NCI-H2171 (cell line): ENCODE results near the gene CDK19.
"Not testable (repeated sequence)": the region's sequence is repeated elsewhere in the genome, so short reads cannot be mapped to it uniquely, and the experiment has no call there.

Experiments
- DNase-seq: peaks from one replicate; lab custom pipeline; 2025; lab: John Stamatoyannopoulos, UW

The CDK19 gene

DNA sequence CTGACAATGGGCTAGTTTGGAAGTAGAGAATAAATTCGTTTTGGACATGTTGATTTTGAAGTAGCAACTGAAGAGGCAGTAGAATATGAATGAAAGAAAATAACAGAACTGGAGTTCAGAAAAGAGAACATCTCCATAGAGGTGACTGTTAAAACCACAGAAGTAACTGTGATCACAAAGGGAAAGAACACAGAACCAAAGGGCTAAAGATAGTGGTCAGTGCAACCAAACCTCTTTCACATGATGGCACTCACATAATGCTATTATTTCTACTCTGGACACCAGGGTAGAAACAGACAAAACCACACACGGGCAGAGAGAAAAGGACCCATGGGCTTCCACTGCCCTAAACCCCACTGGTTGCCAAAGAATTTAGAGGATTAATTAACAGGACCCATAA lies 58.5 kb downstream of the CDK19 start:
- DNase-seq = no peak

DNA sequence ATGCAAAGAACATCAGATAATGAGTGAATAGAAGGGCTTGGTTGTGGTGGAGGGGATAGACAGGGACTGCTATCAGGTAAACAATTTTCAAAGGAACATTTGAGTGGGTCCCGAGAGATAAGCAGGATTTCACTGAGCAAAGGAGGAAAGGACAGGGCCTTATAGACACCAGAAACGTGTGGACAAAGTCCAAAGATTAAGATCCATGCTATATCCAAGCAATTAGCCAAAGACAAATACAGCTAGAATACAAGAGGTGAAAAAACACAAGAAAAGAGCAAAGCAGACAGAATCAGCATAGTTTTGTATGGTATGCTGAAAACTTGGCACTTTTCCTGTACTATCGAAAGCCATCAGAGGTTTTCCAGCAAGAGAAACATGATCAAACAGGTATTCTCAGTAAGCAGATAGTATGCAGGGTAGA lies 59.8 kb downstream of the CDK19 start:
- no peak for DNase-seq

DNA sequence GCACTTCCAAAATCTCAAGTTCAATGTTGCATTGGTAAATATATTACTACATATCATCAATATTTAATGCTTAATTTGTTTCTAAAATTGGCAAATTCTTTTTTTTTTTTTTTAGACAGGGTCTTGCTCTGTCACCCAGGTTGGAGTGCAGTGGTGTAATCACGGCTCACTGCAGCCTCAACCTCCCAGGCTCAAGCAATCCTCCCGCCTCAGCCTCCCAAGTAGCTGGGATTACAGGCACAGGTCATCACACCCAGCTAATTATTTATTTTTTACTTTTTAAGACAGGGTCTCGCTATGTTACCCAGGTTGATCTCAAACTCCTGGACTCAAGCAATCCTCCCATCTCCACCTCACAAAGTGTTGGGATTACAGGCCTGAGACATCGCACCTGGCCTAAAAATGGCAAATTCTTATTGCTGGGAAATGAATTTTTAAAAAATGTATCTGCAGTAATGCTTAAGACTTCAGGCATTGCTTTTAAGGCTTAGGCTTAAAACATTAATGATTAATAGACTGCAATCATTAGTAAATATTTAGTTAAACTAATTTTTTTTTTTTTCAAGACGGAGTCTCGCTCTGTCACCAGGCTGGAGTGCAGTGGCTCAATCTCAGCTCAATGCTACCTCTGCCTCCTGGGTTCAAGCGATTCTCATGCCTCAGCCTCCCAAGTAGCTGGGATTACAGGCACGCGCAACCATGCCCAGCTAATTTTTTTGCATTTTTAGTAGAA lies 61.2 kb downstream of the CDK19 start:
- not testable (repeated sequence) for DNase-seq

DNA sequence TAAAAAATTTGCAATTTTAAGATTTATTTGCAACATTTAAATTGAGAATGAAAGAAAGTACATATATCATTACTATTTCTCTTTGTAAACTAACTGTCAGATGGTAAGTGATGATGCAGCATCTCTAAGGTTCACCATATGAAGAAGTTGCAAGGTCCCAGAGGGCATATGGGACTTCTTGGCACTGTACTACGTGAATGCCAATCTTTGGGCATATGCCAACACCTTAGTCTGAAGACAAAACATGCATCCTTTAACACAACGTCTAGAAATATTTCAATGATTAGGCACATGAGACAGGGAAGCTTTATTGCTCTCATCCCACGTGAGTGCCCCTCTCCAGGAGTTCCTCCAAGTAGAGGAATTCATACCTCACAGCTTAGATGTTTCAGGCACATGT lies 66.8 kb downstream of the CDK19 start:
- peak; percentile 22 for DNase-seq

DNA sequence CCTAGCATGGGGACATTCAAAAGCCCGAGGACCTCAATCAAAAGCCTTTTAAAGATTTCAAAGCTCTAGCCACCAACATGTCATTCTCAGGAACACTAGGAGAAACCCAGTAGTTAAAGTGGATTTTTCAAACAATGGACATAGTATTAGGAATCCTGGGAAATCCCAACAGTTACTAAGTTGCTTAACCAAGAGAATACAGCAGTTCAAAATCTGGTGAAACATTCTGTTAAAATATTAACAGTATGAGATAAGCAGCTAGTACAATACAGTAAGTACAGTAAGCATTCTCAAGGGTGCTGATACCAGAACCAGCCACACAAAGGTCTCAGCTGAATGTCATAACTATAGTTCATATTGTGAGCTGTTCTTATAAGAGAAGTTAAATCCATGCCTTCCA lies 68.6 kb downstream of the CDK19 start:
- DNase-seq = no peak

DNA sequence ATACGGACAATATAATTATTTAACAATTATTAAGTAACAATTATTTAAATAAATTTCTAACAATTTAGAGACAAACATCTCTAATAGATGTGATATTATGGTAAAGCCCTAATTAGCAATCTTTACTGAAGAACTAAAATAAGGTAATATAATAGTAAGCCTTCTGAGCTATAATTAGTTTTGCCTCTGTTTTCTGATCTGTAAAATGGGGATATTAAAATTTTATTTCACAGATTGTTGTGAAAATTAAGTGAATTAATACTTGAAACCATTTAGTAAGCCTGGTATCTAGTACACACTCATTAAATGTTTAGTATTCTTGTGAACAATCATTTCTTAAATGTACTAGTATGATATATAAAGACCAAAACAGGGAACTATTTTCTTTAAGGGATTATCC lies 70.3 kb downstream of the CDK19 start:
- DNase-seq = no peak

DNA sequence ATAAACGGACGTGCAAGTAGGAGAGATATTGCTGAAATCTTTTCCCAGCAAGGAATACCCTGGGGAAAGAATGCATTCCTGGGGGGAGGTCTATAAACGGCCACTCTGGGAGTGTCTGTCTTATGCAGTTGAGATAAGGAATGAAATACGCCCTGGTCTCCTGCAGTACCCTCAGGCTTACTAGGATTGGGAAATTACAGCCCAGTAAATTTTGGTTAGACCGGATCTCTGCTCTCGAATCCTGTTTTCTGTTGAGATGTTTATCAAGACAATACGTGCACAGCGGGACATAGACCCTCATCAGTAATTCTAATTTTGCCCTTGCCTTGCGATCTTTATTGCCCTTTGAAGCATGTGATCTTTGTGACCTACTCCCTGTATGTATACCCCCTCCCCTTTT lies 72.7 kb downstream of the CDK19 start:
- not testable (repeated sequence) for DNase-seq

DNA sequence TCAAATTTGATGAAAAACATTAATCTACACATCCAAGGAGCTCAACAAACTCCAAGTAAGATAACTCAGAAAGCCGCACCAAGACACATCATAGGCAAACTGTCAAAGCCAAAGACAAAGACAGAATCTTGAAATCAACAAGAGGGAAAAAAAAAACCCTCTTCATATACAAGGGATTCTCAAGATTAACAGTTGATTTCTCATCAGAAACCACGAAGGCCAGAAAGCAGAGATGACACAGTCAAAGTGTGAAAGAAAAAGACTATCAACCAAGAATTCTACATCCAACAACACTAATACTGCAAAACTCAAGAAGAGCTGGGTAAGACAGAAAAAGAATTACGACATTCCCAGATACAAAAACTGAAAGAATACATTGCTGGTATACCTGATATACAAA lies 73.8 kb downstream of the CDK19 start:
- no peak for DNase-seq

DNA sequence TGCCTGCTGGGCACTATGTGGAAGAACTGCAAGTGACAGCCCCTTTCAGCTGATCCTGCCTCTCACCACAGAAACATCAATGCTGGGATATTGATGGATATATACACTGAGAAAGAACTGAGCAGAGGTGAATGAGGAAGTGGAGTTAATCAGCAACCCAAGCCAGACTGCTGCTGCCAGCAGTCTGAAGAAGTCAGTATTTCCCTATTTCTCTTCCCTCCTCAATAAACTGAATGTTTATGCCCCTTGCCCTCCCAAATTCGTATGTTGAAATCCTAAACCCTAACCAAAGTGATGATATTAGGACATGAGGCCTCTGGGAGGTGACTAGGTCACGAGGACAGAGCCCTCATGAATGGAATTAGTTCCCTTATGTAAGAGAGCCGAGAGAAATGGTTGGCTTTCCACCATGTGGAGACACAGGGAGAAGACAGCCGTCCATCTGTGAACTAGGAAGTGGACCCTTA lies 76.3 kb downstream of the CDK19 start:
- DNase-seq = no peak

DNA sequence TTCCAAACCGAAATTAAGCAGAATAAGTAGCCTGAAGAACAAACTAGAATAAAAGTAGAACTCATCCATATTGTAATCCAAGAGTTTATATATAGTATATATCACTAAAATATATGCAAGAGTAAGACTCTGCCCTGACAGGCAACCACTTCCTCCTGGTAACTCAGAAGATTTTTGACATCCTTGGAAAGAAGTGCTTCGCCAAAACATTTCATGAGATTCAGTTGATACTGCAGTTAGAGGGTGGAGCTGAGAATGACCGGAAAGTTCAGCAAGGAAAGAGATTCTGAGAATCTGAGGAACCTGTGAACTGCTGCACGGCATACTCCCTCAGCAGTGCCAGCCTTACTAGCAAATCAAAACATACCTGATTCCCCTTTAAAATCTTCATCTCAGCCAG lies 79.6 kb downstream of the CDK19 start:
- no peak for DNase-seq

DNA sequence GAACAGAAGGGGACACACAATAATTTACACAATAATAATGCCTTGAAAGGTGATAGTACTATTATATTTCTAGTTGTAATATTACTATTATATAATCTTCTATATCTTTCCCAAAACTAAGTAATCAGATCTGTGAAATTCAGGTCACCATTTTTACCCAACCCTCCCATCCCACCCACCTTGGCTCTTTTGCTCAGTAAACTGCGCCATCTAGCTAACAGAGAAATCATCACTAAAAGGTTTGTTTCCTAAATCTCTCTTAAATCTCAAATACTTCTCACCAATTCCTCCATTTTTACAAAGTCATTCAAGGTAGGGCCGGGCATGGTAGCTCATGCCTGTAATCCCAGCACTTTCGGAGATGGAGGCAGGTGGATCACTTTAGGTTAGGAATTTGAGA lies 83.4 kb downstream of the CDK19 start:
- no peak for DNase-seq

DNA sequence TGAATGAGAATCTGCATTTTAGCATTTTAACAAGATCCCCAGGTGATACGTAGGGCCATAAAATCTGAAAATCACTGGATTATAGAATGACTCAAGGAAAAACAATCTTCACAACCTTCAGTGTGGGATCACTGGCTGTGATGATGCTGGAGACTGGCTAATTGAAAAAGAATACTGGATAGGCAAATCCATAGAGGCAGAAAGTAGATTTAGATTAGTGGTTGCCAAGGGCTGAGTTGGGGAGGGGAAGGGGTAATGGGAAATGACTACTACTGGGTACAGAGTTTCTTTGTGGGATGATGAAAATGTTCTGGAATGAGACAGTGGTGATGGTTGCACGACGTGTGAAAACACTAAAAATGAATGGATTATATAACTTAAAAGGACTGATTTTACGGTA lies 84.1 kb downstream of the CDK19 start:
- DNase-seq = no peak

DNA sequence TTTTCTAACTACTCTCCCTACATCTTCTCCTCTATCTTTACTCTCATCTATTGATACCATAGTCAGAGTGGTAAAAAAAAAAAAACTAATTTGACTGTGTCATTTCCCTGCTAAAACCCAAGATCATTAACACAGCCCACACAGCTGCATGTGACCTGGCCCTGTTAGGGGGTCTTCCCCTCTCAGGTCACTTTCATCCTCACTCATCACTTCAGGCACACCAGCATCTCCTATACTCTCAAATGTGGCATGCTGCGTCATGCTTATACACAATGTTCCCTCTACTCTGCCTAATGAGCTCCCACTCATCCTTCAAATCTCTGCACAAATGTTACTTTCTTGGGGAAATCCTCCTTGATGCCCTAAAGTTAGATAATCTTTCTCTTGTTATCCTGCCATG lies 86.8 kb downstream of the CDK19 start:
- DNase-seq = no peak

DNA sequence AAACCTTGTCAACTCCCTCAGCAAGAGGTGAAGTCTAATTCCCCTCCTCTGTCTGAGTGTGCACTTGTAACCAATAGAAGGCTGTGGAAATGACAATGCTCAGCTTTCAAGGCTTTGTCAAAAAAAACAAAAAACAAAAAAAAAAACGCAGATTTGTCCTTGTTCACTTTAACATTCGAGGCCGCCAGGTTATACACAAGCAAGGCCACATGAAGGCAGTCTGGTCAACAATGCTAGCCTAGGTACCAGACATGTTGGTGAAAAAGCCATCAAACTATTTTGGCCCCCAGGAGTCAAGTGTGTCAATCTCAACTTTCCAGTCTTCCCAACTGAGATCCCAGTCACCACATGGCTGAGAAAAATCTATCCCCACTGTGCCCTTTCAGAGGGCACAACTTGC lies 92.3 kb downstream of the CDK19 start:
- no peak for DNase-seq

DNA sequence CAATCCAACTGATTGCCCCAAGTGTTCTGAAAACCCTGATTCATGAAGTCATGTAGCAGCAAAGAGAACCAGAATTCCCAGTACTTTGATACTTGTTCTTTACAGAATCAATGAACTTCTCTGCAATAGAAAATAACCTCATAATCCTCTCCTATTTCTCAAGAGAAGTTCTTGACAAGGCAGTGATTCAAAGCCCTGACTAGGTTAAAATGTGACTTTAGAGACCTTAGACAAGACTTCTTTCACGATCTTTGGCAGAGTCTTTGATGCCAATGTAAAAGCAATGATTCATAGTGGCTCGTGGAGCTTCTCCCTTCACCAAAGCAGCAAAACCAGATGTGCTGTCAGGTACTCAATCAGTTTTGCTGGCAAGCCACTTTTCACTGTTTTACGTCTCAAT lies 95.2 kb downstream of the CDK19 start:
- no peak for DNase-seq

DNA sequence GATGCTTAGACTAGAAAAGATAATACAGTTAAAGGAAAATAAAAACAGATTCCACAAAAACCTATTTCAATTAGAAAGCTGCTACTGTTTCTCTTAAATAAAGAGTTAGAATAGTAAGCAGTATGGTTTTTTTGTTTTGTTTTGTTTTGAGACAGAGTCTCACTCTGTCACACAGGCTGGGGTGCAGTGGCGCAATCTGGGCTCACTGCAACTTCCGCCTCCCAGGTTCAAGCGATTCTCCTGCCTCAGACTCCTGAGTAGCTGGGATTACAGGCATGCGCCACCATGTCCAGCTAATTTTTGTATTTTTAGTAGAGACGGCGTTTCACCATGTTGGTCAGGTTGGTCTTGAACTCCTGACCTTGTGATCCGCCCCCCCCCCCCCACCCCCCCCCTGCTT lies 95.7 kb downstream of the CDK19 start:
- DNase-seq = not testable (repeated sequence)

DNA sequence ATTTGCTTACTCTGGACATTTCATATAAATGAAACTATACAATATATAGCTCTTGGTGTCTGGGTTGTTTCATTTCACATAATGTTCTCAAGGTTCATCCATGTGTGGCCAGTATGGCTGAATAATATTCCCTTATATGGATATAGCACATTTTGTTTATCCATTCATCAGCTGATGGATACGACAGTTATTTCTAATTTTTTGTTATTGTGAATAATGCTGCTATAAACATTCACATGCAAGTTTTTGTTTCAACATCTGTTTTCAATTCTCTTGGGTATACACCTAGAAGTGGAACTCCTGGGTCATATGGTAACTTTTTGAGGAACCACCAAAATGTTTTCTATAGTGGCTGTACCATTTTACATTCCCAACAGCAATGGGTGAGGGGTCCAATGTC lies 101.1 kb downstream of the CDK19 start:
- no peak for DNase-seq

DNA sequence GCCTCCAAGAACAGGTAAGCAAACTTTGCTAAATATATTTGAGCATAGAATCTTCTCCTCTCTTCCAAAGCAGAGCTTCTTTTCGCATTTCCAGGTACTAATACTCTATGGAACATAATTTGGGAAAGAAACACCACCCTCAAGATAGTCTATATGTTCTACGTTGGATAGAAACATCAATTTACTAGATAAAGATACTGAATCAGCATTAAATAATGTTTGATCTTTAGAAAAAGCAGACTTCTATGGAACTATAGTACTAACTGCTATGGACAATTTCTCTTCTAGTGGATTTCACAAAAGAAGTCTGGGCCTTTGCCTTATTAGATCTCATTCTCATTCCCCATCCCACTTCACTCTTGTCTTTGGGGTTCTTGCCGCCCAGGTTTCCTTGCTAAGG lies 103.0 kb downstream of the CDK19 start:
- no peak for DNase-seq

DNA sequence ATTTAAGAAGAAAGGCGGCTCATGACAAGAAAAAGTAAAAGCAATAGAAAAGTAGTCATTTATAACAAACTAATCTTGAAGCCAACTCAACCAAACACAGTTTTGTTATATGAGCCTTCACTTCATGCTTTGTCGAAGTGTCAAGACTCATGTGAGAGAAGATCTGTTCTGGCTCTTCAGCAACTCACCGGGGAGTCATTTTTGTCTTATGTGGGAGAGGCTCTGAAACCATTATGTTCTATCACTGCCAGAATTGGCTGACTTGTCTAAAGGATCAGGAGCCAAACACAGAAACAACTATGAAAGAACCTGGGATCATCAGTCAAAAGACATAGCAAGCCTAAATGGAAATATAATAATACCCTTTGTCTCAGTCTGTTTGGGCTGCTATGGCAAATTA lies 105.2 kb downstream of the CDK19 start:
- no peak for DNase-seq

DNA sequence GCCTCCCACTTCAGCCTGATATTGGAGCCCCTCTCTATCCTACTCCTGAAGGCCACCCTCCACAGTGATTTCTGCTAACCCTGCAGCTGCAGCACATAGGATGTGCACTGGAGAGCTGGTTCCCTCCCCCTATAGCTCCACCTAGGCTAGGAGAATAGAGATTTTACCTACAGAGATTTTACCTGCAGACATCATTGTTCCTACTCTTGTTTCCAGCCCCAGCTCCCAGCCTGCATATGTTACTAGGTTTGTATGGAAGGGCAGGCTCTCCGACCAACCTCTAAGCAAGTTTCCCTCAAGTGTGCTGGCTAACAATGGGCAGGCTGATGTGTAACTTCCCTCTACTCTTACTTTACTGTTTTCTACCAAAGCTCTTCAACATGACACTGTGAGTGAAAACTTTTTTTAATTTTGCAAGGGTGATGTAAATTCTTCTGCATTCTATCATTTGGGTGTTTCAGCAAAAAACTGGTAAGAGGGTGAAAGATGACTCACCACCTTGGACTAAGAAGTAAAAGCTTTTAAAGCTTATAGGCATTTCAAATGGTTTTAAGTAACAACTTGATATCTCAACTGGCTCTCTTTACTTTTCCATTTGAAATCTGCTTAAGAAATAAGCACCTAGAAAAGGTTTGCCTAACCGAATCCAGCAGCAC lies 106.8 kb downstream of the CDK19 start:
- DNase-seq = no peak

DNA sequence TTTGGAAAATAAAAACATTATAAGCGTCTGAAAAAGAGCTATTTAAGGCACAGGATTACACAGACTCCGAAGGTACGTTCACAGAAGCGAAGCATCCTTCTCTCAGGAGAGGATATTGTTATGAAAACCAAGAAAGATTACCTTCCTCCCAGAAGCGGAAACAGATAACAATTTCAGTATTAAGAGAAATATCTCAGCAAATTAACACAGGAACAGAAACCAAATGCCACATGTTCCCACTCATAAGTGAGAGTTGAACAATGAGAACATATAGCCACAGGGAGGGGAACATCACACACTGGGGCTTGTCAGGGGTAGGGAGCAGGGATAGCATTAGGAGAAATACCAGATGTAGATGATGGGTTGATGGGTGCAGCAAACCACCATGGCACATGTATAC lies 109.7 kb downstream of the CDK19 start:
- no peak for DNase-seq

DNA sequence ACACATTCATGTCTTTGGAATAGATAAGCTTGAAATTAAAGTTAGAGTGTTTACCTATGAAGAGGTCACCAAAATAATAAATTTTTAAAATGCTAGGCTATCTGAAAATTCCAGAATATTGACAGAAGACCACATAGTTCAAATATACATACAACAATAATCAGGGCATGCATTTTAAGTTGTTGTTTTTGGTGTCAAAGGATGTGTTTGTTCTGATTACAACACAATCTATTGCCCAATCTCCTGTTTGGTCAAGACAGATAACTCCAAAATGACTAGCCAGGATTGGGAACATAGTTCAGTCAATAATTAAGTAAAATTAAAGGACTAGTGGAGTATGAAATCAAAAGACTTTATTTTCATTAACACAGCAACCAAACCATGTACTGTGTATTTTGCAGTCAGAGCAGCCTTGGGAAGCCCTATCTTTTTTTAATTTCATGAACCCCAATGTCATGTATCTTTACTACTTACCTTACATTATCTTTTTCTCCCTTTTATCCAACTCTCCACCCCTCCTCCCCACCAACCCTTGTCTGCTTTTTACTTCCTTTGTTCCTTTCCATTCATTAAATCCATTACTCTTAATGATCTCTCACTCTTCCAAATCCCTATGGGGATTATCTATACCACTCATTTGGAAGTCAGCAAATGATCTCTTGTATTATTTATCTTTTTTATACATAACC lies 111.2 kb downstream of the CDK19 start:
- no peak for DNase-seq
